ENCODE measurements around the gene LRRK2. TPM values are rescaled to one million over a fixed set of nuclear protein-coding genes. Genes with fewer than 3 reads are reported as not detected.

The LRRK2 gene
- total and polyA plus RNA-seq, 2 experiments from 2014 or later: 0.24 TPM; not detected in 1

DNA sequence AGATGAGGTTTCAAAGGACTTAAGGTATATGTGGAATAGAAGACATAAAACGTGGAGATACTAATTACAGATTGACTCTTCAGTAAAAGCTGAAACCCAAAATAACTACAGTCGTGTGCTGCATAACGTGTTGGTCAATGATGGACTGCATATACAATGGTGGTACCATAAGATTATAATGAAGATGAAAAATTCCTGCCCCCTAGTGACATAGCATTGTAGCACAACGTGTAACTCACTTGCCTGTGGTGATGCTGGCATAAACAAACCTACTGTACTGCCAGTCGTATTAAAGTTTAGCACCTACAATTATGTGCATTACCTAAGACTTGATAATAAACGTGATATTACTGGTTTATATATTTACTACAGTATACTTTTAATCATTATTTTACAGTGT lies 150.3 kb downstream of the LRRK2 start:
- Mint-ChIP-seq H3K4me1 (no peaks in the 10 kb centered on the region), H3K27me3 (ENCODE audit: insufficient read depth, low read depth, poor library complexity) (no peaks in the 10 kb centered on the region), H3K4me3 (no peak overlapping the region), H3K27ac (no peak overlapping the region), H3K36me3 (ENCODE audit: low read depth) (no peaks in the 10 kb centered on the region), H3K9me3 (no peaks in the 10 kb centered on the region)
- Histone ChIP-seq H3K4me3 (no peak overlapping the region), H3K4me1 (ENCODE audit: insufficient read depth) (no peaks in the 10 kb centered on the region), H3K27me3 (ENCODE audit: insufficient read depth) (no peaks in the 10 kb centered on the region), H3K9me2 (ENCODE audit: insufficient read depth) (no peaks in the 10 kb centered on the region), H4K20me1 (replicated peaks; ENCODE audit: insufficient read depth) (no peaks in the 10 kb centered on the region), H3K27ac (ENCODE audit: low read depth) (no peak overlapping the region), H3F3A (replicated peaks; ENCODE audit: low read depth) (no peaks in the 10 kb centered on the region), H3K36me3 (ENCODE audit: insufficient read depth) (no peaks in the 10 kb centered on the region), H3K4me2 (no peak overlapping the region), H2AFZ (no peak overlapping the region), H3K79me2 (replicated peaks; ENCODE audit: insufficient read depth) (no peaks in the 10 kb centered on the region)
- peak; percentile 40 for DNase-seq (ENCODE audit: low spot score)
- ATAC-seq: no peak
- TF ChIP-seq, protein P1, sequence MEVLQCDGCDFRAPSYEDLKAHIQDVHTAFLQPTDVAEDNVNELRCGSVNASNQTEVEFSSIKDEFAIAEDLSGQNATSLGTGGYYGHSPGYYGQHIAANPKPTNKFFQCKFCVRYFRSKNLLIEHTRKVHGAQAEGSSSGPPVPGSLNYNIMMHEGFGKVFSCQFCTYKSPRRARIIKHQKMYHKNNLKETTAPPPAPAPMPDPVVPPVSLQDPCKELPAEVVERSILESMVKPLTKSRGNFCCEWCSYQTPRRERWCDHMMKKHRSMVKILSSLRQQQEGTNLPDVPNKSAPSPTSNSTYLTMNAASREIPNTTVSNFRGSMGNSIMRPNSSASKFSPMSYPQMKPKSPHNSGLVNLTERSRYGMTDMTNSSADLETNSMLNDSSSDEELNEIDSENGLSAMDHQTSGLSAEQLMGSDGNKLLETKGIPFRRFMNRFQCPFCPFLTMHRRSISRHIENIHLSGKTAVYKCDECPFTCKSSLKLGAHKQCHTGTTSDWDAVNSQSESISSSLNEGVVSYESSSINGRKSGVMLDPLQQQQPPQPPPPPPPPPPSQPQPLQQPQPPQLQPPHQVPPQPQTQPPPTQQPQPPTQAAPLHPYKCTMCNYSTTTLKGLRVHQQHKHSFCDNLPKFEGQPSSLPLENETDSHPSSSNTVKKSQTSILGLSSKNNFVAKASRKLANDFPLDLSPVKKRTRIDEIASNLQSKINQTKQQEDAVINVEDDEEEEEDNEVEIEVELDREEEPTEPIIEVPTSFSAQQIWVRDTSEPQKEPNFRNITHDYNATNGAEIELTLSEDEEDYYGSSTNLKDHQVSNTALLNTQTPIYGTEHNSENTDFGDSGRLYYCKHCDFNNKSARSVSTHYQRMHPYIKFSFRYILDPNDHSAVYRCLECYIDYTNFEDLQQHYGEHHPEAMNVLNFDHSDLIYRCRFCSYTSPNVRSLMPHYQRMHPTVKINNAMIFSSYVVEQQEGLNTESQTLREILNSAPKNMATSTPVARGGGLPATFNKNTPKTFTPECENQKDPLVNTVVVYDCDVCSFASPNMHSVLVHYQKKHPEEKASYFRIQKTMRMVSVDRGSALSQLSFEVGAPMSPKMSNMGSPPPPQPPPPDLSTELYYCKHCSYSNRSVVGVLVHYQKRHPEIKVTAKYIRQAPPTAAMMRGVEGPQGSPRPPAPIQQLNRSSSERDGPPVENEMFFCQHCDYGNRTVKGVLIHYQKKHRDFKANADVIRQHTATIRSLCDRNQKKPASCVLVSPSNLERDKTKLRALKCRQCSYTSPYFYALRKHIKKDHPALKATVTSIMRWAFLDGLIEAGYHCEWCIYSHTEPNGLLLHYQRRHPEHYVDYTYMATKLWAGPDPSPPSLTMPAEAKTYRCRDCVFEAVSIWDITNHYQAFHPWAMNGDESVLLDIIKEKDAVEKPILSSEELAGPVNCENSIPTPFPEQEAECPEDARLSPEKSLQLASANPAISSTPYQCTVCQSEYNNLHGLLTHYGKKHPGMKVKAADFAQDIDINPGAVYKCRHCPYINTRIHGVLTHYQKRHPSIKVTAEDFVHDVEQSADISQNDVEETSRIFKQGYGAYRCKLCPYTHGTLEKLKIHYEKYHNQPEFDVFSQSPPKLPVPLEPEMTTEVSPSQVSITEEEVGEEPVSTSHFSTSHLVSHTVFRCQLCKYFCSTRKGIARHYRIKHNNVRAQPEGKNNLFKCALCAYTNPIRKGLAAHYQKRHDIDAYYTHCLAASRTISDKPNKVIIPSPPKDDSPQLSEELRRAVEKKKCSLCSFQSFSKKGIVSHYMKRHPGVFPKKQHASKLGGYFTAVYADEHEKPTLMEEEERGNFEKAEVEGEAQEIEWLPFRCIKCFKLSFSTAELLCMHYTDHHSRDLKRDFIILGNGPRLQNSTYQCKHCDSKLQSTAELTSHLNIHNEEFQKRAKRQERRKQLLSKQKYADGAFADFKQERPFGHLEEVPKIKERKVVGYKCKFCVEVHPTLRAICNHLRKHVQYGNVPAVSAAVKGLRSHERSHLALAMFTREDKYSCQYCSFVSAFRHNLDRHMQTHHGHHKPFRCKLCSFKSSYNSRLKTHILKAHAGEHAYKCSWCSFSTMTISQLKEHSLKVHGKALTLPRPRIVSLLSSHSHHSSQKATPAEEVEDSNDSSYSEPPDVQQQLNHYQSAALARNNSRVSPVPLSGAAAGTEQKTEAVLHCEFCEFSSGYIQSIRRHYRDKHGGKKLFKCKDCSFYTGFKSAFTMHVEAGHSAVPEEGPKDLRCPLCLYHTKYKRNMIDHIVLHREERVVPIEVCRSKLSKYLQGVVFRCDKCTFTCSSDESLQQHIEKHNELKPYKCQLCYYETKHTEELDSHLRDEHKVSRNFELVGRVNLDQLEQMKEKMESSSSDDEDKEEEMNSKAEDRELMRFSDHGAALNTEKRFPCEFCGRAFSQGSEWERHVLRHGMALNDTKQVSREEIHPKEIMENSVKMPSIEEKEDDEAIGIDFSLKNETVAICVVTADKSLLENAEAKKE (CRISPR knock-in tag; IDR thresholded peaks at IDR 0.05): no peak
- TF ChIP-seq EZH2 (IDR thresholded peaks at IDR 0.05; ENCODE audit: low read depth, unreplicated experiment) (no peak), ZNF331 (CRISPR knock-in tag; IDR thresholded peaks at IDR 0.05; ENCODE audit: low read depth) (no peak)
- TF ChIP-seq, protein P2, sequence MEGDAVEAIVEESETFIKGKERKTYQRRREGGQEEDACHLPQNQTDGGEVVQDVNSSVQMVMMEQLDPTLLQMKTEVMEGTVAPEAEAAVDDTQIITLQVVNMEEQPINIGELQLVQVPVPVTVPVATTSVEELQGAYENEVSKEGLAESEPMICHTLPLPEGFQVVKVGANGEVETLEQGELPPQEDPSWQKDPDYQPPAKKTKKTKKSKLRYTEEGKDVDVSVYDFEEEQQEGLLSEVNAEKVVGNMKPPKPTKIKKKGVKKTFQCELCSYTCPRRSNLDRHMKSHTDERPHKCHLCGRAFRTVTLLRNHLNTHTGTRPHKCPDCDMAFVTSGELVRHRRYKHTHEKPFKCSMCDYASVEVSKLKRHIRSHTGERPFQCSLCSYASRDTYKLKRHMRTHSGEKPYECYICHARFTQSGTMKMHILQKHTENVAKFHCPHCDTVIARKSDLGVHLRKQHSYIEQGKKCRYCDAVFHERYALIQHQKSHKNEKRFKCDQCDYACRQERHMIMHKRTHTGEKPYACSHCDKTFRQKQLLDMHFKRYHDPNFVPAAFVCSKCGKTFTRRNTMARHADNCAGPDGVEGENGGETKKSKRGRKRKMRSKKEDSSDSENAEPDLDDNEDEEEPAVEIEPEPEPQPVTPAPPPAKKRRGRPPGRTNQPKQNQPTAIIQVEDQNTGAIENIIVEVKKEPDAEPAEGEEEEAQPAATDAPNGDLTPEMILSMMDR (conservative IDR thresholded peaks at IDR 0.05; ENCODE audit: low read depth in 2 of 2): peak; percentile 53 to 61

All from GM23338 (cell line).